Measurements from ENCODE around the gene MRPS18A.
"Not testable (repeated sequence)": the region's sequence is repeated elsewhere in the genome, so short reads cannot be mapped to it uniquely, and the experiment has no call there.

MRPS18A gene

DNA sequence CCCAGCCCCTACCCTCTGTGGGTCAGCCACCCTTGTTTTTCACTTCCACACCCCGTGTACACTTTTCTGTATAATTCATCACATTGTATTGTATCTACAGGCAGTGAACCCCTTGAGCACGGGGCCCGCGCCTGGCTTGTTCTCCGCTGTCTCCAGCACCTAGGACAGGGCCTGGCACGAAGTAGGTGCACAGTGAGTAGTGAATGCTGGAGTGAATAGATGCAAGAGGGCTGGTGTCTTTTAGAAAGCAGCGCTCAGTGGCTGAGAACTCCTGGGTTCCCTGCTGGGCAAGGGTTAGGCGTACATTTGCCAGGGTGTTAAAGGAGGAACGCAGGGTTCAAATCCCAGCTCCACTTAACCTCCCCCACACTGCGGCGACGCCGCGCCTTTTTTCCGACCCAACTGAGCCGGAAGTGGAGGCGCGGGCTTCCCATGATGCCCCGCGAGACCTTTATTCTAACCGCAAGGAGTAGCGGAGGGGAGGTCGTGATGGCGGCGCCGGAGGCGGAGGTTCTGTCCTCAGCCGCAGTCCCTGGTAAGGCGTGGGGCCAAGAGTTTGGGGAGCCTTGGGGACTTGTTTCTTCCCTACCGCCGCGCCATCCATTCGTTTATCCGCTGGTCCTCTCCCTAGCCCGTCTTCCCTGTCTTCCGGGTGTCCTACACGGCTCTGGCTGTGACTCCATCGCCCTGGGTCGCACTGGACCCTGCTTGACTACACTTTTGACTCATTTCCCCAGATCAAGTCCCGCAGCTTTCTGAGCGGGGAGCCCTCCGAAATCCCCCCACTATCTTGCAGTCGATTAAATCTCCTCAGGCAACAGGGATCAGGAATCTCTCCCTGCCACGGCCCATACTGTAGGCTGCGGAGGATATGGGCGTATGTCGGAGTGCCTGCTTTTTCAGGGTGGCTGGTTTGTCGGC lies 51.9 kb downstream of the MRPS18A start, which contains the start of gene MAD2L1BP:
MAD2L1BP (plus strand) TSS at position 454 of the 921 bp plus-strand sequence; CDS start at position 490, 36 bp downstream.
- peak; percentile 76 for DNase-seq (ENCODE audit: low read depth in 2 of 2)

DNA sequence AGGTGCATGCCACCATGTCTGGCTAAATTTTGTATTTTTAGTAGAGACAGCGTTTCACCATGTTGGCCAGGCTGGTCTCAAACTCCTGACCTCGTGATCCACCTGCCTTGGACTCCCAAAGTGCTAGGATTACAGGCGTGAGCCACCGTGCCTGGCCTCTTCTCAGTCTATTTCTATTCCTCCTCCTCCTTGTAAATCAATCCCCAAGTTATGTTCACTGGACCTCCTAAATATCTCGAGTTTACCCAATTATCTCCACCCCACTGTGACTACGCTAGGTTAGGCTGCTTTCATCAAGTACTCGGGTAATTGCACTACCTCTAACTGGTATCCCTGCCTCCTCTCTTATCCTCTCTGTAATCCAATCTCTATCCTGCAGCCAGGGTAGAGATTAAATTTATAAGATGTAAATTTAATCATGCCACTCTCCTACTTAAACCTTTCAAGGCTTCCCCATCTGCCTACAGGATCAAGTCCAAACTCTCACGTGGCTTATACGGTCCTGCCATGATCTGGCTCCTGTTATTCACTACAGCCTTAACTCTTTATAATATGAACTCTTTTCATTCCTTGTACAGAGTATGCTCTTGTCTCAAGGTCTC lies 52.8 kb downstream of the MRPS18A start:
- DNase-seq (ENCODE audit: low read depth in 2 of 2) = no peak

DNA sequence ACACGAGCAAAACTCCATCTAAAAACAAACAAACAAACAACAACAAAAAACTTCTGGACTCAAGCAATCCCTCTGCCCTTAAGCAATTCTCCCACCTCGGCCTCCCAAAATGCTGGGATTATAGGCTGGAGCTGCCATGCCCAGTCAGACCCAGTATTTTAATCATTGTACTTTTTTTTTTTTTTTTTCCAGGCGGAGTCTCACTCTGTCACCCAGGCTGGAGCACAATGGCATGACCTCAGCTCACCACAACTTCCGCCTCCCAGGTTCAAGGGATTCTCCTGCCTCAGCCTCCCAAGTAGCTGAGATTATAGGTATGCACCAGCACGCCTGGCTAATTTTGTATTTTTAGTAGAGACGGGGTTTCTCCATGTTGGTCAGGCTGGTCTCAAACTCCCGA lies 54.6 kb downstream of the MRPS18A start:
- not testable (repeated sequence) for DNase-seq (ENCODE audit: low read depth in 2 of 2)

DNA sequence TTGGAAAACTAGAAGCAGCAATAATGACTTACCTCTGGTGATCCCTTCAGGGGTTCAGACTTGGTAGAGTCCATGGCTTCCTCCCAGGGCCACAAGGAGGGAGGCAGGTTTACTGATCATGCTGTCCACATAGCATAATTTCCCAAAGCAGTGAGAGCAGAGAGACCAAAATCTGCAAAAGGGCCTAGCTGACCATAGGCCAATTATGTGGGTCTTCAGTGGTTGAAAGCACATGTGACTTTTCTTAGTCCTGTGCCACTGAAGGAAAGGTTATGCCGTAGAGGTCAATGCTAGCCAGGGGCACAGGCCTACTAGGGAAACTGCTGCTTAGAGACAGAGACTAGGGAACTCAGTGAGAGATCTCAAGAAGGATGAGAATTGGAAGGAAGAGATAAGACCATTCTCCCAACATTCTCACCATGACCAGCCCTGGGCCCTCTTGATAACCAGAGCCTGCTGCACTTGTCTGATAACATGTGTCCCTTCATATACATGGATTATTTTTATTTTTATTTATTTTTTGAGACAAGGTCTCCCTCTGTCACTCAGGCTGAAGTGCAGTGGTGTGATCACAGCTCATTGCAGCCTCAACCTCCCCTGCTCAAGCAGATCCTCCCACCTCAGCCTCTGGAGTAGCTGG lies 56.5 kb downstream of the MRPS18A start:
- no peak for DNase-seq (ENCODE audit: low read depth in 2 of 2)

DNA sequence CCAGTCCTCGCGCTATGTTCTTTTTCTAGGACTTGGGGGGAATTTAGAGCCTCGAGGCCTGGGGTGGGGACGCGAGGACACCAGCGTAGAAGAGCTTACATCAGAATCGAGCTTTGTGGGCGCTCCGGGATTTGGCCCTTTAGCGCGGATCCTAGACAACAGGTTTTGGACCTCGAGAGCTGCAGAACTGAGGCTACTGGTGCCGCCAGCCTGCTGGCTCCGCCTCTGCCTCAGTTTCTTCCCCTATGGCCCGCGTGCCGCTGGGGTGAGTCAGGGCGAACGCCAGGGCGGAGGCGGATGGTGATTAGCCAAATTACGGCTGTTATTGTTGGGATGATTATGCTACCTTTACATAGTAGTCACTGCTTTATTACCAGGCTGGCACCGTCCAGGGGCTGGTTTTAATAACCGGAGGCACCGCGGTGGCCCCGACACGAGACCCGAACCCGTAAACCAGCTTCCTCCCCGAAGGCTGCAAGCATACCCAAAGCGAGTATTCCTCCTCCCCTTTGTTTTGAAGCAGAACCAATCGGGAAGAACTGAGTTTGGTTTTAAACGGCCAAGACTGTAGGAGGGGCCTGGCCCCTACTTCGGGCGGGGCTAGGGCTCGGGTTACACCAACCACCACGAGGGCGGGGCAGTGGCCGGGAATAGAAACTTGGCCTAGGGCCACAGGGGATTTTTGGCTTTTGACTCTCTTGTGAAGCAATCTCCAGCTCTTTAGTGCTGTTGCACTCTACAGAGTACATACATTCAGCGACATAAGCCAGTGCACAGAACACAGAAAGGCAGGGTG lies 57.9 kb downstream of the MRPS18A start:
- DNase-seq (ENCODE audit: low read depth in 2 of 2) = peak; percentile 69 to 70

DNA sequence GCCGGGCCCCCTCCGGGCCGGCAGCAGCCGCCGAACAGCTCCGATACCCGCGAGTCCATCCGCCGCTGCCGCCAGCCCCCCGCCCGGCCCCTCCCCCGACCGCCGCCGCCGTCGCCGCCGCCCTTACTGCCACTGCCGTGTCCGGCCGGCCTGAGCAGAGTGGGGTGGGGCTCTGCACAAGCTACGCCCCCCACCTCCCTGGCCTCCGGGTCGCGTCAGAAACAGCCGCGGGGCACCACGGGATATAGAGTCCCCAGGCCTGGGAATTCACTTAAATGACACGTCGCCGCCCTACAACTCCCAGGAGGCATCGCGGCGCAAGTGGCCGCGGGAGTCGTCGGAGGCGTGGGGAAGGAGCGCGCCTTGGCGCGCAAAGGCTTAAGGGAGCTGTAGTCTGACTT lies 58.5 kb downstream of the MRPS18A start, which contains the start of gene GTPBP2:
GTPBP2 (minus strand) TSS at position 161 of the 401 bp plus-strand sequence; CDS start at position 59, 102 bp downstream.
- peak; percentile 93 to 95 for DNase-seq (ENCODE audit: low read depth in 2 of 2)

DNA sequence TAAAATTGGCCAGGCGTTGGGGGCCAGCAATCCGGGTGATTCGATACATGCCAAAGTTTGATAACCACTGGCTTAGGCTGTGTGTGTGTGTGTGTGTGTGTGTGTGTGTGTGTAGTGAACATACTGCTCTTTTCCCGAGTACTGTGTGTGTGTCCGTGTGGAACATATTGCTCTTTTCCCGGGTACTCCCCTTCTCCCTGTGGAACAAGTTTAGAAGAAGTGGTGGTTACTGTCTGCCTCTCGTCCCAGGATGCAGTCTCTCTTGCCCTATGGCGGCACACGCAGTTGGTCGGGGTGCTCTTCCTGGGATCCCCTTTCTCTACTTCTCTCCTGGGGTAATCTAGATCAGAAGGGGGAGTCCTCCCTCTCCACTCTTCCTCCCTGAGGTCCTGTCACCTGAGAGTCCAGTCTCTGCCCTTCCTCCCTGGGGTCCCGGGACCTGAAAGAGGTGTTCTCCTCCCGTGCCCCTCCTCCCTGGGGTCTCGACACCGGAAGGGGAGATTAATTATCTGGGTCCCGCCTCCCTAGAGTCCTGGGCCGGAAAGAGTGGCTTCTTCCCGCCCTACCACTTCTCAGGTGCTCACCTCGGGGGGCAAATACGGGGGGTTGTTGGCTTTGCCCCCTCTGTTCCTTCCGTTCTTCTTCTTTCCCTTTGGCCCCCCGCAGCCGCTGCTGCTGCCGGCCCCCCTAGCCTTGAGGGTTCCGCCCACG lies 59.0 kb downstream of the MRPS18A start:
- DNase-seq (ENCODE audit: low read depth in 2 of 2) = no peak

DNA sequence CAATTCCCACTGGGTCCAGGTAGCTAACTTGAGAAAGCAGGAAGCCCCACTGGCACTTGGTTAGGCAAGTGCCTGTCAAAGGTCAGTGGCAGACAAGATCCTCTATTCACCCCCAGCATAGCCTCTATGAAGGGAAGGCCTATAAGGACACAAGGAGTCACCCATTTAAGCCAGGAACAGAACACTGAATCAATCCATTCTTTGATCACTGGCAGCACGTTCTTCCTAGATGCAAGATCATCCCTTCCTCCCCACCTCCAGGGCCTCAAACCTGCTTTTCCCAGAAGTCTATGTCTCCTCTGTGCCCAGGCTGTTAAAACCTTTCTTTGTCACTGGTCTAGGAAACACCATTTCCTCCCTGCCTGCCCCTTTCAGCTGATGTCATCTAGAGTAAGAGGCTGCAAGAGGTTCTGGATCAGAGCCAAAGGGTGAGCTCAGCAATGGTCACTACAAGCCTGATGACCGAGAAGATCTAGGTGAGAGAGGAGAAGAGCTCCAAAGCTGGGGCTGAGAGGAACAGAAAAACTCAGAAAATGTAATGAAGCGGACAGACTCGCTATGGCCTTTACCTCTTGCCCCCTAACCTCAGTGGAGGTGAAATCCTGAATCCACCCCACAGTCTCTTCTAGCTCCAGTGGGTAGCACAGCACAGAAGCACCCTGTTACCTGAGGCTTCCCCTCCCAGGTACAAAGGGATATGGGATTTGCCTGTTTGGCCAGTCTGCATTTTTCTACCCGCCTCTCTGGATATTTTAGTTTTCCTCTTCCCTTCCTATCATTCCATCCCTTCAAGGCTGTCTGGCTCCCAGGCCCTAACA lies 60.4 kb downstream of the MRPS18A start:
- DNase-seq (ENCODE audit: low read depth in 2 of 2) = no peak

DNA sequence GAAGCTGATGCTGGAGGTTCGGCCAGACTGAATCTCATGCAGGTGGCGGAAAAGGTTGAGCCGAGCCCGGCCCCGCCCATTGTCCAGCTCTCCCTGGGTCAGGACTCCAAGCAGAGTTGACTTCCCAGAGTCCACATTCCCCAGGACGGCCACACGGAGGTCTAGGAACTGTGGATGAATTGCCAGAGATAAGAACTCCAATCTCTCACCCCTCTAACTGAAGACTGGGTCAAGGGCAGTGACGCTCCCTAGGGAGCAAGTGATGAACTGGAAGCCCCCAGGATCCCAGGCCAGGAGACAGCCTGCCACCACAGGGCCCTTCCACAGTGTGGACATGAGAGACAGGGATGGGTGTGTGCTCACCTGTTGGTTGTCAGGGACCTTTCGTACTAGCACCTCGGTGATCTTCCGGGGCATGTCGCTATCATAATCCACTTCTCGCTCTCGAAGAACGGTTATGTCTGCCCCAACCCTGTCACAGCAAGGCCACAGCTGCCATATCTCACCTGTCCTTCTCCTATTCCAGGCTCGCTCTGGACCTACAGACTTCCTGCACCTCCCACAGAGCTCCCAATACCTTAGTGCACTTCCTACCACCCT lies 62.1 kb downstream of the MRPS18A start:
- no peak for DNase-seq (ENCODE audit: low read depth in 2 of 2)

DNA sequence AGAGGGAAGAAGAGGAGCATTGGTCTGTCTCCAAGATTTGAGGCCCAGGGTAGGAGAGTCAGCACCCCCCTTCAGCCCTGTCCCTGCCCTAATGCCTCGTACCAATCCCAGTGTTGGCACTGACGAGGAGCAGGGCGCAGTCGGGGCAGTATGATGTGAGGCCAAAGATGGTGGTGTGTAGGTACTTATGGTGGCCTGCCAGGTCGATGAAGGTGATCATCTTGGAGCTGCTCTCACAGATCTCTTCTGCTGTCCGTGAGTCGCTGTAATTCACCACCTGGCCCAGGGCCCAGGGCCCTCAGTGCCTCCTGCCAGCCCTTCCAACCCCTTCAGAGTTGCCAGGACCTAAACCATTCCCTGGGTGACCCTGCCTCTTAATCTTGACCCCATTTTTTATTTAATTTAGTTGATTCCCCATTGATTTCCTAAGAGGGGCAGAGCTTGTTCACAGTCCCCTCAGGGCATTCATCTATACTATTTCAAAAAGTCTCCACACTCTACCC lies 62.8 kb downstream of the MRPS18A start:
- DNase-seq (ENCODE audit: low read depth in 2 of 2) = no peak

DNA sequence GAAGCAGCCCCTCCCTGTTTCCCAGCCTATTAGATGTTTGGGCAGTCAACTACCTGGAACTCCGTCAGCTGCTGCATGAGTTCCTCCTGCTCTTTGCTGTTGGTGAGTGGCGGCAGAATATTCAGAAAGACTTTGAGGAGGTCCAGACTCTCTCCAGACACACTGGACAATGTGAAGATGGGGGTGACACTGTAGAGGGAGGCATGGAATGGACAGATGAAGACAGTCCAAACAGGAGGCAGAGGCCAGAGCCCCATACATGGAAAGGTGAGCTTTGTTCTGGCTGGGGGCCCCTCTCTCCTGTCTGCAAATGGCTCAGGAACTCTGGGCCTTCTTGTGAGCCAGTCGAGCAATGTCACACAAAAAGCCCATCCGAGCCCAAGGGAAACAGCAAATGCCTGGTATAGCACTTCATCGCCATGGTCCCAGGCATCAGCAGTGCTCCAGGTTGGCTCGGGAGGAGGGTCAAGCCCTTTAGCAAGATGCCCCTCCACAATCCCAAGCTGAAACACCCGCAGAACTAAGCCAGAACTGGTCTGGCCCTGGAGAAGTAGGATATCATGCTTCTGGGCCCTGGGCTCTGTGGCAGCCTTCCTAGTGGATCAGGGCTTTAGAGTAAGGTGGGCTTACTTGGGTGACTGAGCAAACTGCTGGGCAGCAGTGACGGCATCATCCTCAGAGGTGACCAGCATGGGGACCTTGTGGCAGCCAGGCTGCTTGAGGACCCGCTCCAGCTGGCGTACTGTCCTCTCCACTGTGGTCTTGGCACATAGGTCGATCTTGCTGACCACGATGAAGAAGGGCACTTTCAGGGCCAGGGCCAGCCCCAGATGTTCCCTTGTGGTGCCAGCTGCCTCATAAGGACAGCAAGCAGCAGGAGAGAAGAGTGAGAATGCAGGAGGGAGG lies 63.5 kb downstream of the MRPS18A start:
- DNase-seq (ENCODE audit: low read depth in 2 of 2) = no peak

DNA sequence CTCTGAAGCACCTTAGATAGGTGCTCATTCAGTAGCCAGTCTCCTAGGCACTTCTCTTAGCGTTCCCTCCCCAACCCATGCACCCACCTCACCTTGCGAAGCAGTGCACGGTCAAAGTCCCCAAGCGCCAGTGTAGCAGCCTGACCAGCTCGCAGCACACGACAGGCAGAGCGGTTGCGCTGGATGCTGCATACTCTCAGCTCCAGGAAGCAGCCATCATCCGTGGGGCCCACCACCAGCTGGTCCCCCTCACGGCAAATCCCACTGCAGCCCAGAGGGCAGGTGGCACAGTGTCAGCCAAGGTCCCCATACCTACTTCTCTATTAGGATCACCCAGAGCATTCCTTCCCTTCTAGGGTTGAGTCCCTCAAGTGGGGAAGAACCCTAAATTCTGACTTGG lies 65.0 kb downstream of the MRPS18A start:
- DNase-seq (ENCODE audit: low read depth in 2 of 2) = no peak

DNA sequence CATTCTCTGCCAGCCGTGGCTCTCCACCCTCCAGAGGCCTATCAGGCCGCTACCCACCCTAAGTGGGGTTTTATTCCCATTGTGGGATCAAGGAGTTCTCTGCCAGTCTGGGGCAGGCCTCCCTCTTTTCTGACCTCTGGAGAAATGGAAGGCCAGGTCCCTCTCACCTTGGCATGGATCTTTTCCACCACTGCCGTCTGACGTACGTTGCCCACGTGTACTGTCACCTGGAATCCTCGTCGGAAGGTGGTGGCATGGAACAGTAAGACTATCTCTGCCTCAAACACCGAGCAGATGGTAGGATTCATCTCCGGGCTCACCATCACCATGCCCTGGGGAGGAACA lies 65.8 kb downstream of the MRPS18A start:
- DNase-seq (ENCODE audit: low read depth in 2 of 2) = no peak

Measured in activated CD8-positive, alpha-beta memory T cell treated with anti-CD3 and anti-CD28 coated beads for 4 hours (primary cell).